ENCODE data around the gene TRAPPC6A.

TRAPPC6A gene

DNA sequence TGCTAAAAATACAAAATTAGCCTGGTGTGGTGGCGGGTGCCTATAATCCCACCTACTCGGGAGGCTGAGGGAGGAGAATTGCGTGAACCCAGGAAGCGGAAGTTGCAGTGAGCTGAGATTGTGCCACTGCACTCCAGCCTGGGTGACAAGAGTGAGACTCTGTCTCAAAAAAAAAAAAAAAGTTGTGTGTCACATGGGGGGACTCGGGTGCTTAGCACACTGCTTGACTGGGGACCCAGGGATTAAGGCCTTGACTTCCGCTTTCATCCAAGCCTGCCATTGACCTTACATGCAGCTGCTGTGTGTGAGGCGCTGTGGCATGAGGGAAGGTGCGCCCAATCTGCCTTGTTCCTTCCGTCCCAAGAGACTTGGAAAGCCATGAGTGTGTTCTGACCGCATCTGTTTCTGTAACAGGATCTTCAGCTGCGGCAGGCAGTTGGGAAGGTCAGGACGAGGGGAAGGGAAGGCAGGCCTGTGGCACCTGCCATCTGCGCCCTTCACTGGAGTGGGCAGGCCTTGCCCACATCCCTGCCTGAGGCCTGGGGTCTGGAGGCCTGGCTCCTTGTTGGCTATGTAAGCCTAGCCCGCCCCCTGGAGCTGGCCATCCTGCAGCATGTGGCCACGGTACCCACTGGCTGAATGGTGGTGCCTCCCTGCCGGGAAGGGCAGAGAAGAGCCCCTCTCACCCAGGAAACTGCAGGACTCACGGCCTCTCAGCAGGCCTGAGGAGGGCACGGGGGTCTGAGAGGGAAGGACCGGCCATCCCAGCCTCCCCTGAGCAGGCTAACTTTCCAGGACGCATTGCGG is 62.0 kb downstream of the TRAPPC6A start:
- H3K4me3 ChIP-seq (ENCODE audit: low read depth, low read length): no peak overlapping the region
- no peak for DNase-seq (ENCODE audit: low read depth)

DNA sequence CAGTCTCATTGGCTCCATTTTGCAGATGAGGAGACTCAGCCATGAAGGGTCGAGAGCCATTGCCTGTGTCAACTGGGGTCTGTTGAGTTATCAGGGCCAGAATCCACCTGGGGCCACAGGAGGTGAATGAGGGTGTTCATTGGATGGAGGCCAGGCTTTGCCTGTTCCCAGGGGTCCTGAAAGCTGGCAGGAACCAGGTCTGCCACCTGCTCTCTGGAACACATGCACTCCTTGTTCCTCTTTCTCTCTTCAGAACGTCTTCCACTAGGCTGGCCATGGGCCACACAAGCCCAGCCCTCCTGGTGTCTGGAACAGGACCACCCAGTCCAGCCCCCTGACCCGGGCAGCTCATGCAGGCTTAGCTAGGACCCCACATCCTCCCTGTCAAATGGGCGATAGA is 63.9 kb downstream of the TRAPPC6A start:
- no peak overlapping the region for H3K4me3 ChIP-seq (ENCODE audit: low read depth, low read length)
- DNase-seq (ENCODE audit: low read depth): no peak
- TF ChIP-seq, protein P1, sequence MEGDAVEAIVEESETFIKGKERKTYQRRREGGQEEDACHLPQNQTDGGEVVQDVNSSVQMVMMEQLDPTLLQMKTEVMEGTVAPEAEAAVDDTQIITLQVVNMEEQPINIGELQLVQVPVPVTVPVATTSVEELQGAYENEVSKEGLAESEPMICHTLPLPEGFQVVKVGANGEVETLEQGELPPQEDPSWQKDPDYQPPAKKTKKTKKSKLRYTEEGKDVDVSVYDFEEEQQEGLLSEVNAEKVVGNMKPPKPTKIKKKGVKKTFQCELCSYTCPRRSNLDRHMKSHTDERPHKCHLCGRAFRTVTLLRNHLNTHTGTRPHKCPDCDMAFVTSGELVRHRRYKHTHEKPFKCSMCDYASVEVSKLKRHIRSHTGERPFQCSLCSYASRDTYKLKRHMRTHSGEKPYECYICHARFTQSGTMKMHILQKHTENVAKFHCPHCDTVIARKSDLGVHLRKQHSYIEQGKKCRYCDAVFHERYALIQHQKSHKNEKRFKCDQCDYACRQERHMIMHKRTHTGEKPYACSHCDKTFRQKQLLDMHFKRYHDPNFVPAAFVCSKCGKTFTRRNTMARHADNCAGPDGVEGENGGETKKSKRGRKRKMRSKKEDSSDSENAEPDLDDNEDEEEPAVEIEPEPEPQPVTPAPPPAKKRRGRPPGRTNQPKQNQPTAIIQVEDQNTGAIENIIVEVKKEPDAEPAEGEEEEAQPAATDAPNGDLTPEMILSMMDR (IDR thresholded peaks at IDR 0.05; ENCODE audit: control insufficient read depth, extremely low read depth, insufficient read depth): no peak

More for the DNA sequence above, 62.0 kb downstream of the TRAPPC6A start:
- TF ChIP-seq, protein P1 (IDR thresholded peaks at IDR 0.05; ENCODE audit: control insufficient read depth, extremely low read depth, insufficient read depth): no peak

DNA sequence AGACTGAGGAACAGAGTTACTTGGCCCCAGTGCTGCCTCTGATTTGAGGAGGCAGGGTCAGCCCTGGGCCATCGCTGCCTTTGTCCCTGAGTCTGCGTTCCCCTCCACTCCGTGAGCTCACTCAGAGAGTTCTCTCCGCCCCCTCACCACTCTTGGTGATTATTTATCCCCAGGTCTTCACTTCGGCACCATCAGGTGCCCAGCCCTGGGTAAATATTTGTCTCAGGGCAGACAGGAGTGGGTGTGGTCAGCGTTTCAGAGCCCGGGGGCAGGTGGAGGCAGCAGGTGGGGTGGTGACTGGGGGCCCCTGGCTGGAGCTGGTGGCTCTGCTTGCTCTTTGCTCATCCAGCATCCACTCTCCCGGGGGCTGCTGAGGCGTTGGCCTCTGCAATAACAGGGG is 64.4 kb downstream of the TRAPPC6A start:
- DNase-seq (ENCODE audit: low read depth): no peak
- H3K4me3 ChIP-seq (ENCODE audit: low read depth, low read length): peak overlapping the region; percentile 16
- TF ChIP-seq, protein P1 (IDR thresholded peaks at IDR 0.05; ENCODE audit: control insufficient read depth, extremely low read depth, insufficient read depth): no peak

All from LNCaP clone FGC (cell line).